Brain microvascular endothelial cell (primary cell): ENCODE results near the gene ANKRD30BL.
A peak's percentile ranks its signal among the peaks of the same experiment; 100 is the strongest.
"Not testable (repeated sequence)": the region's sequence is repeated elsewhere in the genome, so short reads cannot be mapped to it uniquely, and the experiment has no call there.

ENCODE experiments used
- DNase-seq: peaks from one replicate; pipeline ENCODE4 v3.0.0-alpha.2; 2020
- H3K27ac ChIP-seq: fragments of 250-450 bp; sonication (Bioruptor Pico); 2 replicates; pipeline ENCODE4 v1.5.1; 2020; ENCODE audit warnings: mild to moderate bottlenecking, moderate library complexity
- H3K27me3 ChIP-seq: fragments of 250-450 bp; sonication (Bioruptor Pico); replicated peaks from 2 replicates; pipeline ENCODE4 v1.5.1; 2020; ENCODE audit warnings: mild to moderate bottlenecking
- H3K36me3 ChIP-seq: fragments of 250-450 bp; sonication (Bioruptor Pico); replicated peaks from 2 replicates; pipeline ENCODE4 v1.5.1; 2020; ENCODE audit warnings: mild to moderate bottlenecking
- H3K4me3 ChIP-seq: 2 replicates; pipeline ENCODE4 v1.5.1; 2011; ENCODE audit warnings: low read depth, mild to moderate bottlenecking, control low read depth, low read length, moderate library complexity
- in situ Hi-C: cut with HindIII; loops from 2 replicates; pipeline ENCODE4 v1.10.0; 2017; ENCODE audit warnings: low sequenced_read_pairs, low pct_ligation_motif_present
- TF ChIP-seq, protein P1 (sequence below): IDR thresholded peaks from 2 replicates; pipeline ENCODE4 v1.5.1; 2011; ENCODE audit warnings: low read depth, mild to moderate bottlenecking, moderate library complexity, low read length, control low read depth, inconsistent platforms; ENCODE audit errors: missing control alignments

The ANKRD30BL gene, protein sequence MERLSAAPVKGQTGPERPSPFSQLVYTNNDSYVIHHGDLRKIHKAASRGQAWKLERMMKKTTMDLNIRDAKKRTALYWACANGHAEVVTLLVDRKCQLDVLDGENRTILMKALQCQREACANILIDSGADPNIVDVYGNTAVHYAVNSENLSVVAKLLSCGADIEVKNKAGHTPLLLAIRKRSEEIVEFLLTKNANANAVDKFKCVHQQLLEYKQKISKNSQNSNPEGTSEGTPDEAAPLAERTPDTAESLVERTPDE

DNA sequence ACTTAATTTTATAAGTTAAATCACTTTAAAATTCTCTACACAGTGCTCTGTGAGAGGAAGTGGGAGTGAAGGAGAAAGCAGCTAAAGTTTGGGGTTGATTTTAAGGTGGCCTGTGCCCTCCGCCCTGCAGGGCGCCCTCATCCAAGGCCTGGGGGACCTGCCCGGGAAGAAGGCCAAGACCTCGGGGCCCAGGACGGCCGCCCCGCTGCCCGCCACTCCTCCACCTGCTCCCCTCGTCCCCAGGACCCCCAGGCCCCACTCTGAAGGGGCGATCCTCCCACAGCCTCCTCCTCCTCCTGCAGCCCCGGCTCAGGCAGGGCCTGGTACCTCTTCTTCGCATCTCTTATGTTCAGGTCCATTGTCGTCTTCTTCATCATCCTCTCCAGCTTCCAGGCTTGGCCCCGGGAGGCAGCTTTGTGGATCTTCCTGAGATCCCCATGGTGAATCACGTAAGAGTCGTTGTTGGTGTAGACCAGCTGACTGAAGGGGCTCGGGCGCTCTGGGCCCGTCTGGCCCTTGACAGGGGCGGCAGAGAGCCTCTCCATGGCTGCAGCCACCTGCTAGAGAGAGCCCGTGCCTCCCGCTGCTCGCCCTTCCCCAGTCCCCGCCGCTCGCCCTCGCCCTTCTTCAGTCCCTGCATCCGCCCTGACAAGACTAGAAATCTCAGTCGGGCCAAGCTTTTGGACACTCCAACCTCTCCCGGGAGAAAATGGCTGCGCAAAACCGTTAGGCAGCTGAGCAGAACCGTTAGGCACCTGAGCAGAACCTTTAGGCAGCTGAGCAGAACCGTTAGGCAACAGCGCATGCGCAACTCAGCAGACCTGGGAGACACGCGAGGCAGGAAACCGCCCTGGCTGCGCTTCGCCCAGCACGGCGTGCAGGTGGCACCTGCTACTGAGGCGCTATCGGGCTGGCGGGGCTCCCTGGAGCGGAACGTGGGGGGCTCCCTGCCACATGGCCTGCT lies at the start of gene ANKRD30BL:
TSS of gene ANKRD30BL (minus strand) at position 792 of the 964 bp plus-strand sequence. CDS start at position 545, 247 bp downstream.
- not testable (repeated sequence) for DNase-seq, H3K36me3 ChIP-seq

DNA sequence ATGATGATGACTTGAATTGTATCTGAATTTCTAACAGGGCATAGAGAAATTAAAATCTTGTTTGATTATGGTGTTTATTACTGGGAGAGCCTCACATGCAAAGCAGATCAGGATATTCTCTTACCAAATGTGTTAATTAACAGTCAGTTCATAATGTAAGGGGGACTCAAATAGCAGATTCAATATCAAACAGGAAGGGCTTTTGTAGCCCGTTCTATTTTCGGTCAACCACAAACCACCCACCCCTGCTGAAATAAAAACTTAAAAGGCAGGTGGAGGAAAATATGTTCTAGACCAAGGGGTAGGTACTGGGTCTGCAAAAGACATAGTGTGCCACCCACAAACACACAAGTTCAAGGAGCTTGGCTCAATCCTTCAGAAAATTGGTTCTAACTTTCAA lies 41.1 kb upstream of the ANKRD30BL start:
- DNase-seq, H3K27ac ChIP-seq, H3K4me3 ChIP-seq, in situ Hi-C loops, H3K27me3 ChIP-seq, H3K36me3 ChIP-seq: not testable (repeated sequence)

More for the DNA sequence above, at the start of gene ANKRD30BL:
- H3K27me3 ChIP-seq, H3K27ac ChIP-seq, in situ Hi-C loops, H3K4me3 ChIP-seq: not testable (repeated sequence)

DNA sequence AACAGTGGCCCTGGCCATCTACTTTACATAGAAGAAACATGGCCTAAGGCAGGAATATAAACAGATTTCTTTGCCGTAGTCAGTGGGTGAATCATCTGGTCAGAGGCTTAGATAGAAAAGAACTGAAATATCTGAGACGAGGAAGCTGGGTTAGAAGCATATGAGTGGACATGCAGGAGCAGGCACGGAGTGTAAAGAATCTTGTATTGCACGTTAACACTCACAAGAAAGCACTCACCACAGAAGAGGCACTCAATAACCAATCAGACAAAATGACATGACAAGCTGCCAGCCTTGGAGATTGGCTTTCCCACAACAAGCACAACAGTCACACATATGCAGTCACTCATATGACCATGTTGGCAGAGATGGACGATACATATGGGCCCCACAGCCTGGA lies 31.1 kb upstream of the ANKRD30BL start:
- H3K4me3 ChIP-seq, DNase-seq, in situ Hi-C loops, H3K27me3 ChIP-seq, H3K27ac ChIP-seq, H3K36me3 ChIP-seq: not testable (repeated sequence)

DNA sequence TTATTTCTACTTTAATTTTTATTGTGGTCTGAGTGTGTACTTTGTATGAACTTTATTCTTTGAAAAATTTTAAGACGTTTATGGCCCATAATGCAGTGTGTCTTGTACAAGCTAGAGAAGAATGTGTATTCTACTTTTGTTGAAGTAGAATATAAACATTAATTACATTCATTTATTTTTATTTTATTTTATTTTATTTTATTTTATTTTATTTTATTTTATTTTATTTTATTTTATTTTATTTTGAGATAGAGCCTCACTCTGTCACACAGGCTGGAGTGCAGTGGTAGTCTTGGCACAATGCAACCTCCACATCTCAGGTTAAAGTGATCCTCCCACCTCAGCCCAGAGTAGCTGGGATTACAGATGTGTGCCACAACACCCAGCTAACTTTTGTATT lies 5.3 kb upstream of the ANKRD30BL start:
- H3K4me3 ChIP-seq, H3K27me3 ChIP-seq, in situ Hi-C loops, H3K27ac ChIP-seq, H3K36me3 ChIP-seq, DNase-seq: not testable (repeated sequence)

DNA sequence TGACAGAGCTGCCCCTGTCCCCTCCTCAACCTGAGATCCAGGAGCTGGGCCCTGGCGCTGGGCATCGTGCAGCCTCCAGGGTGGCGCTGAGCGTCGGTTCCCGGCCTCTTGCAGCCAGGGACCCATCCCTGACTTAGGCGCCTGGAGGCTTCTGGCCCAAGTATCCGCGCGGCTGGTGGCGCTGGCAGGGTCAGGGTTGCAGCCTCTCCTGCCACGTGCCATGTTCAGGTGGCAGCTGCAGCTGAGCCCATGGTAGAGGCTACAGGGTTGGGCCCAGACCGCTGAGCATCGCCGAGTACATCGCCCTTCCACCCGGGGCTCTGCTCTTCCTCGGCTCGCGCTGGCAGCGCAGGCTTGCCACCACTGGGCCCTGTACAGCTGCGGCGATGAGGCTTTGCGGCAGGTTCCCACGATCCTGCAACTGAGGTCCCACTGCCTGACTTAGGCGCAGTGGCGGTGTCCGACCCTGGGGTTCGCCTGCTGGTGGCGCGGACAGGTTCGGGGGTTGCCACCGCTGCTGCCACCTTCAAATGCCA lies 441 bp upstream of the ANKRD30BL start:
- H3K27ac ChIP-seq, DNase-seq, in situ Hi-C loops, H3K27me3 ChIP-seq, H3K4me3 ChIP-seq, H3K36me3 ChIP-seq: not testable (repeated sequence)

DNA sequence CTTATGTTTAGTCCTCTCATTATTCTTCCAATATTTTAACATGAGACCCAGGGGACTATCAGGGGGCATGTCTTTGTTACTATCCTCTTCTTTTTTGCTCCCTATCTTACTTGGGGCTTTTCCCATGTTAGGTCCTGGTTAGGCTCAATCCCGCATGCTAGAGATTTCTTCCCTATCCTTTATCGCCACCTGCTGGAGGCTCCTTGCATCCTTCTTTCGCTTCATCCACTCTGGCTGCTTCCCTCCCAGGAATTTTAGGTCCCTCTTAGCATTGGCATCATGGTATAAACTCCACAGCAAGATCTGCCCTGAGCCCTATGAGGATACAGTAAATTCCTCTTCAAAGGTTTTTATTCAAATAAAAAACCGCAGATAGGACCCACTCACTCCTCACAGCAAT lies 15.0 kb downstream of the ANKRD30BL start:
- peak; percentile 55 for DNase-seq

More for the DNA sequence above, 15.0 kb downstream of the ANKRD30BL start:
- TF ChIP-seq, protein P1, sequence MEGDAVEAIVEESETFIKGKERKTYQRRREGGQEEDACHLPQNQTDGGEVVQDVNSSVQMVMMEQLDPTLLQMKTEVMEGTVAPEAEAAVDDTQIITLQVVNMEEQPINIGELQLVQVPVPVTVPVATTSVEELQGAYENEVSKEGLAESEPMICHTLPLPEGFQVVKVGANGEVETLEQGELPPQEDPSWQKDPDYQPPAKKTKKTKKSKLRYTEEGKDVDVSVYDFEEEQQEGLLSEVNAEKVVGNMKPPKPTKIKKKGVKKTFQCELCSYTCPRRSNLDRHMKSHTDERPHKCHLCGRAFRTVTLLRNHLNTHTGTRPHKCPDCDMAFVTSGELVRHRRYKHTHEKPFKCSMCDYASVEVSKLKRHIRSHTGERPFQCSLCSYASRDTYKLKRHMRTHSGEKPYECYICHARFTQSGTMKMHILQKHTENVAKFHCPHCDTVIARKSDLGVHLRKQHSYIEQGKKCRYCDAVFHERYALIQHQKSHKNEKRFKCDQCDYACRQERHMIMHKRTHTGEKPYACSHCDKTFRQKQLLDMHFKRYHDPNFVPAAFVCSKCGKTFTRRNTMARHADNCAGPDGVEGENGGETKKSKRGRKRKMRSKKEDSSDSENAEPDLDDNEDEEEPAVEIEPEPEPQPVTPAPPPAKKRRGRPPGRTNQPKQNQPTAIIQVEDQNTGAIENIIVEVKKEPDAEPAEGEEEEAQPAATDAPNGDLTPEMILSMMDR = peak; percentile 59
- in situ Hi-C loops, H3K4me3 ChIP-seq, H3K36me3 ChIP-seq, H3K27ac ChIP-seq, H3K27me3 ChIP-seq: not testable (repeated sequence)
